Measurements from ENCODE around the gene ALG10.
A peak's percentile ranks its signal among the peaks of the same experiment; 100 is the strongest.

DNA sequence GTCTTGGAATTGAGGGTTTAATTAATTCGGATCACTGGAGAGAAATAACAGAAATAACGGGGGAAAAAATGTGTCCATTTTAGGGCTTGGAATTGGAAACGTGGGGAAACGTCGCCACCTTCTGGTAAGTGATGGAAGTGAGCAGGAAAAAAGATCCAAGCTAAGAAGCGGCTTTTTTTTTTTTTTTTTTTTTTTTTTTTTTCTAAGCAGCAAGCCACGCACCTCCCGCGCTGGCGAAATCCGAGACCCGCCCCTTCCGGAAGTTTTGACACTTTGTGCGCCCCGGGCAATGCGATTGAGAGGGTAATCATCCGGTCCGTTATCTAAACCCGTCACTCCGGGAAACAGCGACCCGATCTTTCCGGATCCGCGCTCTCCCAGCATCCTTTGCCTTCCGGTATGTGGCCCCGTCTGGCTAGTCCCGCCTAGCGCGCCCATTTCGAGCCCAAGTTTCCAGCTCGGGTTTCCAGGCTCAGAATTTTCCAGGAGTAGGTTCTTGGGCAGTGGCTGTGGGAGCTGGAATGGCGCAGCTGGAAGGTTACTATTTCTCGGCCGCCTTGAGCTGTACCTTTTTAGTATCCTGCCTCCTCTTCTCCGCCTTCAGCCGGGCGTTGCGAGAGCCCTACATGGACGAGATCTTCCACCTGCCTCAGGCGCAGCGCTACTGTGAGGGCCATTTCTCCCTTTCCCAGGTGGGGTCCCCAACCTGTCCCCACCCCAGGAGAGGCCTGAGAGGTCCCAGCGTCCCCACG is at the start of gene ALG10:
- TF ChIP-seq, protein P1, sequence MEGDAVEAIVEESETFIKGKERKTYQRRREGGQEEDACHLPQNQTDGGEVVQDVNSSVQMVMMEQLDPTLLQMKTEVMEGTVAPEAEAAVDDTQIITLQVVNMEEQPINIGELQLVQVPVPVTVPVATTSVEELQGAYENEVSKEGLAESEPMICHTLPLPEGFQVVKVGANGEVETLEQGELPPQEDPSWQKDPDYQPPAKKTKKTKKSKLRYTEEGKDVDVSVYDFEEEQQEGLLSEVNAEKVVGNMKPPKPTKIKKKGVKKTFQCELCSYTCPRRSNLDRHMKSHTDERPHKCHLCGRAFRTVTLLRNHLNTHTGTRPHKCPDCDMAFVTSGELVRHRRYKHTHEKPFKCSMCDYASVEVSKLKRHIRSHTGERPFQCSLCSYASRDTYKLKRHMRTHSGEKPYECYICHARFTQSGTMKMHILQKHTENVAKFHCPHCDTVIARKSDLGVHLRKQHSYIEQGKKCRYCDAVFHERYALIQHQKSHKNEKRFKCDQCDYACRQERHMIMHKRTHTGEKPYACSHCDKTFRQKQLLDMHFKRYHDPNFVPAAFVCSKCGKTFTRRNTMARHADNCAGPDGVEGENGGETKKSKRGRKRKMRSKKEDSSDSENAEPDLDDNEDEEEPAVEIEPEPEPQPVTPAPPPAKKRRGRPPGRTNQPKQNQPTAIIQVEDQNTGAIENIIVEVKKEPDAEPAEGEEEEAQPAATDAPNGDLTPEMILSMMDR (conservative IDR thresholded peaks at IDR 0.05 in 1 of 2, IDR thresholded peaks at IDR 0.05 in 1 of 2; ENCODE audit: extremely low read depth in 1 of 2, insufficient read depth in 1 of 2, low read depth in 1 of 2, low read length in 2 of 2), result peak; percentile 52 to 62
- no peak for TF ChIP-seq EZH2 (IDR thresholded peaks at IDR 0.05; ENCODE audit: borderline replicate concordance, low read length)

All from mammary epithelial cell (primary cell).